ENCODE measurements around the gene PDIA2.

Gene PDIA2

GRCh38 chr16:281660-282255 lies 1.2 kb upstream of the PDIA2 start:
- H3K27me3 ChIP-seq: peaks cover 66% of the 10 kb centered on the region
- H3K4me1 ChIP-seq (ENCODE audit: control insufficient read depth in 1 of 2, insufficient read depth in 1 of 2, low read depth in 1 of 2, low read length in 1 of 2): peaks cover 0 to 4% of the 10 kb centered on the region in 2 experiments
- no peak overlapping the region for H3K4me3 ChIP-seq (ENCODE audit: low read depth in 1 of 2, low read length in 1 of 2)
- TF ChIP-seq CTCF (IDR thresholded peaks at IDR 0.05): no peak
- no peak overlapping the region for H3K27ac ChIP-seq
- no peaks in the 10 kb centered on the region for H3K9me3 ChIP-seq
- peaks cover 6% of the 10 kb centered on the region for H3K36me3 ChIP-seq

- Histone ChIP-seq H3K36me3 (peaks cover 13% of the 10 kb centered on the region), H3K4me3 (ENCODE audit: low read depth in 1 of 2, low read length in 1 of 2) (no peak overlapping the region), H3K9me3 (no peaks in the 10 kb centered on the region), H3K4me1 (ENCODE audit: control insufficient read depth in 1 of 2, insufficient read depth in 1 of 2, low read depth in 1 of 2, low read length in 1 of 2) (peaks cover 0 to 4% of the 10 kb centered on the region in 2 experiments), H3K27me3 (peaks cover 59% of the 10 kb centered on the region), H3K27ac (no peak overlapping the region)
- no peak for TF ChIP-seq CTCF (IDR thresholded peaks at IDR 0.05)
These were observed 473 bp upstream of the PDIA2 start for GRCh38 chr16:282491-282890.

GRCh38 chr16:284204-285120 lies 1.5 kb downstream of the PDIA2 start:
- Histone ChIP-seq H3K27ac (no peak overlapping the region), H3K4me1 (ENCODE audit: control insufficient read depth in 1 of 2, insufficient read depth in 1 of 2, low read depth in 1 of 2, low read length in 1 of 2) (peaks cover 0 to 4% of the 10 kb centered on the region in 2 experiments), H3K9me3 (no peaks in the 10 kb centered on the region), H3K27me3 (peaks cover 39% of the 10 kb centered on the region), H3K4me3 (ENCODE audit: low read depth in 1 of 2, low read length in 1 of 2) (no peak overlapping the region), H3K36me3 (peaks cover 33% of the 10 kb centered on the region)
- no peak for TF ChIP-seq CTCF (IDR thresholded peaks at IDR 0.05)

- Histone ChIP-seq H3K27ac (no peak overlapping the region), H3K27me3 (peaks cover 31% of the 10 kb centered on the region), H3K9me3 (no peaks in the 10 kb centered on the region), H3K4me3 (ENCODE audit: low read depth in 1 of 2, low read length in 1 of 2) (no peak overlapping the region), H3K4me1 (ENCODE audit: control insufficient read depth in 1 of 2, insufficient read depth in 1 of 2, low read depth in 1 of 2, low read length in 1 of 2) (peaks cover 0 to 4% of the 10 kb centered on the region in 2 experiments), H3K36me3 (peaks cover 42% of the 10 kb centered on the region)
- no peak for TF ChIP-seq CTCF (IDR thresholded peaks at IDR 0.05)
These were observed 2.4 kb downstream of the PDIA2 start for GRCh38 chr16:285146-286055.

GRCh38 chr16:286491-287297 lies 3.7 kb downstream of the PDIA2 start:
- H3K36me3 ChIP-seq: peaks cover 55% of the 10 kb centered on the region
- no peaks in the 10 kb centered on the region for H3K4me1 ChIP-seq (ENCODE audit: control insufficient read depth in 1 of 2, insufficient read depth in 1 of 2, low read depth in 1 of 2, low read length in 1 of 2)
- no peaks in the 10 kb centered on the region for H3K9me3 ChIP-seq
- no peak overlapping the region for H3K27ac ChIP-seq
- no peak for TF ChIP-seq CTCF (IDR thresholded peaks at IDR 0.05)
- peaks cover 19% of the 10 kb centered on the region for H3K27me3 ChIP-seq
- no peak overlapping the region for H3K4me3 ChIP-seq (ENCODE audit: low read depth in 1 of 2, low read length in 1 of 2)

Measured in neutrophil (primary cell).